ENCODE results near the gene WIPI1.
"Not testable (repeated sequence)": the region's sequence is repeated elsewhere in the genome, so short reads cannot be mapped to it uniquely, and the experiment has no call there.

WIPI1 gene

DNA sequence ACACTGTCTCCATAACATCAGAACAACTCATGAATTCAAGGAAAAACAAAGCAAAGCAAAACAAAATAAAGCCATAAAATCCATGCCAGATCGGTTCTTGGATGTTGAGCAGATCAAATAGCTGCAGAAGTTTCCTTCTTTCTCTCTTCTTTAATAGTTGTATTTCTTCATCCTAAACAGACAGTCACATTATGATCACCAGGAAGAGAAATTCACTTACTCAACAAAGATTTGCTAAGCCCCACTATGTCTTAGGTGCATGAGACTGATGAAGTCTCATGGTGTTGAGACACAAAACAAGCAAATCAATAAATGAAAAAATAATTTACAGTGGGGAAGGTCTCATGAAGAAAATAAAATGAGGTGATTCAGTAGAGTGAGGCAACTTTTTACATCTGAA lies 72.8 kb downstream of the WIPI1 start:
- no peak for TF ChIP-seq ZNF274 (IDR thresholded peaks at IDR 0.05; ENCODE audit: low read depth, low read length)
- no peak overlapping the region for H3K4me3 ChIP-seq (ENCODE audit: low read length)

GRCh38 chr17:68383443-68384321 lies 73.6 kb downstream of the WIPI1 start:
- TF ChIP-seq ZNF274 (IDR thresholded peaks at IDR 0.05; ENCODE audit: low read depth, low read length), result no peak
- H3K4me3 ChIP-seq (ENCODE audit: low read length), result no peak overlapping the region

- no peak overlapping the region for H3K4me3 ChIP-seq (ENCODE audit: low read length)
Observed at GRCh38 chr17:68383120-68383442, 74.2 kb downstream of the WIPI1 start.

DNA sequence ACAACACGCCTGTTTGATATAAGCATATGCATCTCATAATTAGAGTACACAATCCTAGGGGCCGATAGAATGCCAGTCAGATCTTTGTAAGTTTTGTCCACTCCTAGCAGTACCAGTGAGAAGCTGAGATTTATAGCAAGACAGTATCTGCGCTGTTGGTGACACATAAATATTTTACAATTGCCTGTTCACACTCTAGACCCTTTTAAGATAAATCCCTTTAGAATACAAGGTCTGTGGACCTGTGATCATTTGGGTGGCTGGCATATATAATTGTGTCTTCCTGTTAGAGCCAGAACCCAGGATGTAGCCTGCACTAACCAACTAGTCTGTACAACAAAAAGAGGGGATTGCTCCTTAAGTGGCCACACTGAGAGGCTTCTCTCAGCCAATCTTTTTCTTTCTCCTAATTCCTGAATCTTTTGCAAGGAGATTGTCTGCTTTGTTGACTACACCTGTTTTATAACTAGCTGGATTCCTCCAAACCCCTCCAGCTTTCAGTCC lies 74.7 kb downstream of the WIPI1 start:
- no peak overlapping the region for H3K4me3 ChIP-seq (ENCODE audit: low read length)
- no peak for TF ChIP-seq ZNF274 (IDR thresholded peaks at IDR 0.05; ENCODE audit: low read depth, low read length)

More at GRCh38 chr17:68383120-68383442, 74.2 kb downstream of the WIPI1 start:
- TF ChIP-seq ZNF274 (IDR thresholded peaks at IDR 0.05; ENCODE audit: low read depth, low read length), result no peak

DNA sequence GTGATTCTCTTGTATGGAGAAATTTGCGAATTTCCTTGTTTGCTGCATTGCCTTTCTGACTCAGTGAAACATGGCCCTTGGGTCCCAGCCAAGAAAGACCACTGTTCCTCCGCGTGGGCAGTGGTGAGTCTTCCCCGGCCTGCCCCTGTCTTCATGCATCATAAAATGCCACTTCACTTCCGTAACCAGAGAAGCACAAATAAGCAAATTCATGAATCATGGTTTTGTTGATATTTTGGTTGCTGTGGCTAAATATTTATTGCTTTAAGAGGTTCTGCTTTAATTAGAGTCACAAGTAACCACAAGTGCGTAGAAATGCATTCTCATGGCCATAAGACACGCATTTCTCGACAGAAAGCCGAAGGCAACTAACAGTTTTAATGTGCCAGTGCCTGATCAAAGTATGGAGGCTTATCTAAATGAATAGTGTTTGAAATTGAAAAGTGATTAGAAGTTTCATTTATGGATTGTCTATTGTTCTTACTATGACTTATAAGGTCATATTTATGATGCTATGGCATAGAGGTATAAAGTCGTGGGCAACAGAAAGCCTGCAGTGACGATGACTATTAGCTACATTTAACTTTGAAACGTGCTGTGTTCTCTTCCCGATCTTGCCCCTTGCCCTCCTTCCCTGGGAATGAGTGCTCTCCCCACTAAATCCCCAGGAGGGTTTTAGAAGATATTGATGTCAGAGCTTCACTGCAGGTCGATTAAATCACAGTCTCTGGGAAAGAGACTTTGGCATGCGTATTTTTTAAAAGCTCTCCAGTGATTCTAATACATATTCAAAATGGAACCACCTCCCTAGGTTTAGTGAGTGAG lies 76.0 kb downstream of the WIPI1 start:
- no peak for TF ChIP-seq ZNF274 (IDR thresholded peaks at IDR 0.05; ENCODE audit: low read depth, low read length)
- H3K4me3 ChIP-seq (ENCODE audit: low read length), result no peak overlapping the region

GRCh38 chr17:68379692-68380677 lies 77.3 kb downstream of the WIPI1 start:
- no peak for TF ChIP-seq ZNF274 (IDR thresholded peaks at IDR 0.05; ENCODE audit: low read depth, low read length)
- H3K4me3 ChIP-seq (ENCODE audit: low read length), result no peak overlapping the region

GRCh38 chr17:68379177-68379510 lies 78.2 kb downstream of the WIPI1 start:
- no peak for TF ChIP-seq ZNF274 (IDR thresholded peaks at IDR 0.05; ENCODE audit: low read depth, low read length)

GRCh38 chr17:68378268-68379176 lies 78.8 kb downstream of the WIPI1 start:
- H3K4me3 ChIP-seq (ENCODE audit: low read length), result no peak overlapping the region
- TF ChIP-seq ZNF274 (IDR thresholded peaks at IDR 0.05; ENCODE audit: low read depth, low read length), result no peak

More at GRCh38 chr17:68379177-68379510, 78.2 kb downstream of the WIPI1 start:
- no peak overlapping the region for H3K4me3 ChIP-seq (ENCODE audit: low read length)

GRCh38 chr17:68377771-68378267 lies 79.5 kb downstream of the WIPI1 start:
- no peak for TF ChIP-seq ZNF274 (IDR thresholded peaks at IDR 0.05; ENCODE audit: low read depth, low read length)
- H3K4me3 ChIP-seq (ENCODE audit: low read length), result no peak overlapping the region

DNA sequence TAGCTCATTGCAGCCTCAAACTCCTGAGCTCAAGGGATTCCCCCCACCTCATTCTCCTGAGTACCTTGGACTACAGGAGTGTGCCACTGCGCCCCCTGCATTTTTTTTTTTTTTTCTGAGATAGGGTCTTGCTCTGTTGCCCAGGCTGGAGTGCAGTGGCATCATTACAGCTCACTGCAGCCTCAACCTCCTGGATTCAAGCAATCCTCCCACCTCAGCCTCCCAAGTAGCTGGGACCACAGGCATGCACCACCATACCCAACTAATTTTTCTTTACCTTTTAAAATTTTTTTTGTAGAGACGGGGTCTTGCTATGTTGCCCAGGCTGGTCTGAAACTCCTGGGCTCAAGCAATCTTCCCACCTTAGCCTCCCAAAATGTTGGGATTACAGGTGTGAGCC lies 81.1 kb downstream of the WIPI1 start:
- H3K4me3 ChIP-seq (ENCODE audit: low read length), result not testable (repeated sequence)

DNA sequence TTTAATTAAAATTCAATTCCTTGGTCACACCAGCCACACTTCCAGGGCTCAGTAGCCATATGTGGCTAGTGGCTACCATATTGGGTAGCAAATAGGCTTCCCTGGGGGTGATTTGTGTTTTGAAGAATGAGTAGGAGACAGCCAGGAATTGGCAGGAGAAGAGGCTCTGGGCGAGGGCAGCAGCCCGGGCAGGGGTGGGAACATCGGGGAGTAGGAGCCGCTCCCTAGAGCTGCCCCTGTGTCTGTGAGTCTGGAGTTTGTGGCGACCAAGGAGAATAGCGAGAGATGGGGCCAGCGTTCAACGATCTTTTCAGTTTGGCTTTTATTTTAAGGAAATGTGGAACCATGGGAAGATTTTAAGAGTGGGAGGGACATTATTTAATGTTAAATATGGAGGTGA lies 81.7 kb downstream of the WIPI1 start:
- no peak for TF ChIP-seq ZNF274 (IDR thresholded peaks at IDR 0.05; ENCODE audit: low read depth, low read length)
- H3K4me3 ChIP-seq (ENCODE audit: low read length), result no peak overlapping the region

Data from GM08714 (cell line).